GM18519 (cell line): ENCODE results near the gene INPPL1.
"Not testable (repeated sequence)": the region's sequence is repeated elsewhere in the genome, so short reads cannot be mapped to it uniquely, and the experiment has no call there.

Source experiments
- ATAC-seq: cut with Tn5 transposase; IDR thresholded peaks from one replicate; pipeline ENCODE4 v1.9.1; 2021; ENCODE audit warnings: mild to moderate bottlenecking, moderate library complexity; ENCODE audit not compliant: unreplicated experiment, low FRiP score

INPPL1 gene, protein sequence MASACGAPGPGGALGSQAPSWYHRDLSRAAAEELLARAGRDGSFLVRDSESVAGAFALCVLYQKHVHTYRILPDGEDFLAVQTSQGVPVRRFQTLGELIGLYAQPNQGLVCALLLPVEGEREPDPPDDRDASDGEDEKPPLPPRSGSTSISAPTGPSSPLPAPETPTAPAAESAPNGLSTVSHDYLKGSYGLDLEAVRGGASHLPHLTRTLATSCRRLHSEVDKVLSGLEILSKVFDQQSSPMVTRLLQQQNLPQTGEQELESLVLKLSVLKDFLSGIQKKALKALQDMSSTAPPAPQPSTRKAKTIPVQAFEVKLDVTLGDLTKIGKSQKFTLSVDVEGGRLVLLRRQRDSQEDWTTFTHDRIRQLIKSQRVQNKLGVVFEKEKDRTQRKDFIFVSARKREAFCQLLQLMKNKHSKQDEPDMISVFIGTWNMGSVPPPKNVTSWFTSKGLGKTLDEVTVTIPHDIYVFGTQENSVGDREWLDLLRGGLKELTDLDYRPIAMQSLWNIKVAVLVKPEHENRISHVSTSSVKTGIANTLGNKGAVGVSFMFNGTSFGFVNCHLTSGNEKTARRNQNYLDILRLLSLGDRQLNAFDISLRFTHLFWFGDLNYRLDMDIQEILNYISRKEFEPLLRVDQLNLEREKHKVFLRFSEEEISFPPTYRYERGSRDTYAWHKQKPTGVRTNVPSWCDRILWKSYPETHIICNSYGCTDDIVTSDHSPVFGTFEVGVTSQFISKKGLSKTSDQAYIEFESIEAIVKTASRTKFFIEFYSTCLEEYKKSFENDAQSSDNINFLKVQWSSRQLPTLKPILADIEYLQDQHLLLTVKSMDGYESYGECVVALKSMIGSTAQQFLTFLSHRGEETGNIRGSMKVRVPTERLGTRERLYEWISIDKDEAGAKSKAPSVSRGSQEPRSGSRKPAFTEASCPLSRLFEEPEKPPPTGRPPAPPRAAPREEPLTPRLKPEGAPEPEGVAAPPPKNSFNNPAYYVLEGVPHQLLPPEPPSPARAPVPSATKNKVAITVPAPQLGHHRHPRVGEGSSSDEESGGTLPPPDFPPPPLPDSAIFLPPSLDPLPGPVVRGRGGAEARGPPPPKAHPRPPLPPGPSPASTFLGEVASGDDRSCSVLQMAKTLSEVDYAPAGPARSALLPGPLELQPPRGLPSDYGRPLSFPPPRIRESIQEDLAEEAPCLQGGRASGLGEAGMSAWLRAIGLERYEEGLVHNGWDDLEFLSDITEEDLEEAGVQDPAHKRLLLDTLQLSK

DNA sequence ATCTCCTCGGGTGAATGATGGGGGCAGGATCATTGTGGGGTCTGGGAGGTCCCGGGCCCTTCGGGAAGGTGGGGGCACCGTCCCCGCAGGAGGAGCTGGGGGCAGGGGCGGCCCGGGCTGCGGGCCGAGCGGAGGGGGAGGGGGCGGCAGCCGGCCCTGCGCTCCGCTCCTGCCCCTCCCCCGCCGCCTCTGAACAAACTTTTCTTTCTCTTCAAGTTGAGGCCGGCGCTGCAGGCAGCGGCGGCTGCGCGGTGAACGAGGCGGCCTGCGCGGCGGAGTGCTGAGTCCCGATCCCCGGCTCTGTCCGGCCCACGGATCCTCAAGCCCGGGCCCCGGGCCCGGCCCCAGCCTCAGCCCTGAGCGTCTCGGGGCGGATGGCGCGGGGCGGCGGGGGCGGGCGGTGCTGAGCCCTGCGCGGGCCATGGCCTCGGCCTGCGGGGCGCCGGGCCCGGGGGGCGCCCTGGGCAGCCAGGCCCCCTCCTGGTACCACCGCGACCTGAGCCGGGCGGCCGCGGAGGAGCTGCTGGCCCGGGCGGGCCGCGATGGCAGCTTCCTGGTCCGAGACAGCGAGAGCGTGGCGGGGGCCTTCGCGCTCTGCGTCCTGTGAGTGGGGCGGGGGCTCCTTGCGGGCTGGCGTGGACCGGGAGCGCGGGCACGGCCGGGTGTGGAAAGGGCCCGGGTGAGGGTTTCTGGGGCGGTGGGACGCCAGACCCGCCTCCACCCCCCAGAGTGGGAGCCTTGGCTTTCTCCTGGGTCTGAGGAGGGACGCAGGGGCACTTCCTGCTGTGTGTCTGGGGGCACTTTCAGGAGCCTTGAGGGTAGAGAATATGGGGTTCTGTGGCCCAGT, at the start of gene INPPL1:
Gene INPPL1 (plus strand): TSS at position 204 of the 847 bp plus-strand sequence. CDS start 218 bp downstream, at position 422.
- no peak for ATAC-seq

GRCh38 chr11:72177656-72178055, 46.9 kb upstream of the INPPL1 start:
- ATAC-seq = no peak

- ATAC-seq = no peak
Observed at GRCh38 chr11:72179049-72179803, 45.3 kb upstream of the INPPL1 start.

DNA sequence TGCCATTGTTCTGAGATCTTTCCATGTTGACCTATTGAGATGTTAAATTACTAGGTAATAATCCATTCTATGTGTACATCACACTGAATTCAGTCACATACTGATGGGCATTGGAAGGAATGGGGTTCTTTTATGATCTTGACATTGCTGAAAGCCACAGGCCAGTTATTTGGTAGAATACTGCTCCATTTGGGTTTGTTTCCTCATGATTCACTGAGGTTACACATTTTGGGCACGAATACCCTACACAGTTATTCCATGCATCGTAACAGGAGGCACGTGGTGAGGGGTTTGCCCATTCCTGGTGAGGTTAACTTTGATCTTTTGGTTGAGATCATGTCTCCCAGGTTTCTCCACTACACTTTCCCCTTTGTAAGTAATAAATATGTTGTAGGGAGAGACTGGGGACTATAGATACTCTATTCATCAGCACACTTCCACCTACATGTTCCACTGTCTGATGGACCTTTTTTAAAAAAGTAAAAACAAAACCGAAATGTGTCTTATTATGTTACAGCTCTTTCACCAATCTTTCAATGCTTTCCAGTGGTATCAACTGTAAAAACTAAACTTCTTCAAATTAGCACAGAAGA, 44.7 kb upstream of the INPPL1 start:
- no peak for ATAC-seq

DNA sequence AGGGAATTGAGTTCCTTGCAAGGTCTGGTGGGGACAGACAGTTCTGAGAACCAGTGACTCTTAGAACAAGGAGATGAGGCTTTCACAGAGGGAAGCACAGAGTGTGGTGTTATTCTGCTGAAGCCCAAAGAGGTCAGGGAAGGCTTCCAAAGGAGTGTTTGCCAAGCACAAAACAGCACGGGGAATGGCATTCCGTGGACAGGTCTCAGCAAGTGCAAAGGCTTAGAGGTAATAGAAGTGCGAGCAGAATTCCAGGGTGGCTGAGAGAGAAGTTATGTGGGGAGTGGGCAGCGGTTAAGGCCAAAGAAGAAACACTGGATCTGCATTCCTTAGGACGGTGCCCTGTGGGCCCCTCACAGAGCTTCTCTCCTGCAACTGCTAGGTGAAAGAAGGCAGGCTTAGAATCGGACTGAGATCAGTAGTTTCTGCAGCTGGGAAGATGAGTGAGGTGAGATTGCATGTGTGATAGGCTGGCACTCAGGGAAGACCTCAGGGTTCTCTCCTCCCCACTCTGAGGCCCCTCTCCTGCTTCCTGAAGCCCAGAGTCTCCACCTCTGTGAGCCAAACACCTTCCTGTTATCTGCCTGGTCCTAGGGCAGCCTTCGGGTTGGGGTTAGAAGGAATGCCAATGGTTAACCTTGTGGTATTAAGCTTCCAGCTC, 43.5 kb upstream of the INPPL1 start:
- not testable (repeated sequence) for ATAC-seq

- ATAC-seq = not testable (repeated sequence)
Observed at GRCh38 chr11:72181553-72181958, 43.0 kb upstream of the INPPL1 start.

GRCh38 chr11:72188267-72188666, 36.3 kb upstream of the INPPL1 start:
- no peak for ATAC-seq

- ATAC-seq = no peak
Observed at GRCh38 chr11:72189455-72190250, 34.9 kb upstream of the INPPL1 start.

DNA sequence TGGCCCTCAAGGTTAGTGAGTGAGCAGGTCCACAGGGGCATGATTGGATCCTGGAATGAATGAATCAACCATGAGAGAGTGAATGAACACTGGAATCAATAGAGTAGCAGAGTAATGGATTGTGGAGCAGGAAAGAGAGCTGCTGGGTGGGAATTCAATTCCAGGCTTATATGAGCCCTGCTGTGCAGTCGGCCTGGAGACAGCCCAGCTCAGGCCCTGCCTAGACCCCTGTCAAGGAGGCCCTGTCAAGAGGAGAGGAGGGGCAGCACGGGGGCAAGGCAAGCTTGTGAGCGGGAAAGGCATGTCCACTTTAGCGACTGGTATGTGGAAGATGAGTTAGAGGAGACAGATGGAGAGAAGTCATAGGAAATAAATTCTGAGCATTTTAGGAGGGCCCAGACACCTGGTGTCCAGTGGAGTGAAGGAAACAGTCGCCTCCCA, 33.9 kb upstream of the INPPL1 start:
- no peak for ATAC-seq

DNA sequence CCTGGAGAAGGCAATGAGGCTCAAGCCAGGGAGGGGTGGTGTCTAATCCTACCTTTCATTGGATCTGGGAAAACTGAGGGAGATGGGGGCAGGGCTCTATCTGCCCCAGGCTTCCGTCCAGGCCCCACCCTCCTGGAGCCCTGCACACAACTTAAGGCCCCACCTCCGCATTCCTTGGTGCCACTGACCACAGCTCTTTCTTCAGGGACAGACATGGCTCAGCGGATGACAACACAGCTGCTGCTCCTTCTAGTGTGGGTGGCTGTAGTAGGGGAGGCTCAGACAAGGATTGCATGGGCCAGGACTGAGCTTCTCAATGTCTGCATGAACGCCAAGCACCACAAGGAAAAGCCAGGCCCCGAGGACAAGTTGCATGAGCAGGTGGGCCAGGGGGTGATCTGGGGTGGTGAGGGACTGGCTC, 32.6 kb upstream of the INPPL1 start, which contains the start of gene FOLR1:
Gene FOLR1 (plus strand): TSS at position 180 of the 421 bp plus-strand sequence. CDS start 34 bp downstream, at position 214.
- ATAC-seq = no peak

DNA sequence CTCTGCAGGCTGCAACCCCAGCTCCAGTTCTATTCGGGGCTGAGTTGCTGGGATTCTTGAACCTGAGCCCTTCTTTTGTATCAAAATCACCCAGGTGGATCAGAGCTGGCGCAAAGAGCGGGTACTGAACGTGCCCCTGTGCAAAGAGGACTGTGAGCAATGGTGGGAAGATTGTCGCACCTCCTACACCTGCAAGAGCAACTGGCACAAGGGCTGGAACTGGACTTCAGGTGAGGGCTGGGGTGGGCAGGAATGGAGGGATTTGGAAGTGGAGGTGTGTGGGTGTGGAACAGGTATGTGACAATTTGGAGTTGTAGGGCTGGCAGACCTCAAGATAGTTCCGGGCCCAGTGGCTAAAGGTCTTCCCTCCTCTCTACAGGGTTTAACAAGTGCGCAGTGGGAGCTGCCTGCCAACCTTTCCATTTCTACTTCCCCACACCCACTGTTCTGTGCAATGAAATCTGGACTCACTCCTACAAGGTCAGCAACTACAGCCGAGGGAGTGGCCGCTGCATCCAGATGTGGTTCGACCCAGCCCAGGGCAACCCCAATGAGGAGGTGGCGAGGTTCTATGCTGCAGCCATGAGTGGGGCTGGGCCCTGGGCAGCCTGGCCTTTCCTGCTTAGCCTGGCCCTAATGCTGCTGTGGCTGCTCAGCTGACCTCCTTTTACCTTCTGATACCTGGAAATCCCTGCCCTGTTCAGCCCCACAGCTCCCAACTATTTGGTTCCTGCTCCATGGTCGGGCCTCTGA, 28.9 kb upstream of the INPPL1 start:
- ATAC-seq = no peak

DNA sequence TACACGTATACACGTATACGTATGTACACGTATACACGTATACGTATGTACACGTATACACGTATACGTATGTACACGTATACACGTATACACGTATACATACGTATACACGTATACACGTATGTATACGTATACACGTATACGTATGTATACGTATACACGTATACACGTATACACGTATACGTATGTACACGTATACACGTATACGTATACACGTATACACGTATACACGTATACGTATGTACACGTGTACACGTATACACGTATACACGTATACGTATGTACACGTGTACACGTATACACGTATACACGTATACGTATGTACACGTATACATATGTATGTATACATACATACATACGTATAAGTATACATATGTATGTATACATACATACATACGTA, 23.1 kb upstream of the INPPL1 start:
- not testable (repeated sequence) for ATAC-seq

DNA sequence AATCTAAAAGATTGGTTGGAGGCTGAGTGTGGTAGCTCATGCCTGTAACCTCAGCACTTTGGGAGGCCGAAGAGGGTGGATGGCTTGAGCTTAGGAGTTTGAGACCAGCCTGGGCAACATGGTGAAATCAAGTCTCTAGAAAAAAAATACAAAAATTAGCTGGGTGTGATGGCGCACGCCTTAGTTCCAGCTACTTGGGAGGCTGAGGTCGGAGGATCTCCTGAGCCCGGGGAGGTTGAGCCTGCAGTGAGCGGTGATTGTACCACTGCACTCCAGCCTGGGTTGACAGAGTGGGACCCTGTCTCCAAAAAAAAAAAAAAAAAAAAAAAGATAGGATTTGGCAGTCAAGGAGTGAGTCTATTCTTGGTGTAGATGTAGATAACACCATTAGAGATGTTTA, 22.0 kb upstream of the INPPL1 start:
- no peak for ATAC-seq

- ATAC-seq = no peak
Observed at GRCh38 chr11:72203163-72203562, 21.4 kb upstream of the INPPL1 start.

DNA sequence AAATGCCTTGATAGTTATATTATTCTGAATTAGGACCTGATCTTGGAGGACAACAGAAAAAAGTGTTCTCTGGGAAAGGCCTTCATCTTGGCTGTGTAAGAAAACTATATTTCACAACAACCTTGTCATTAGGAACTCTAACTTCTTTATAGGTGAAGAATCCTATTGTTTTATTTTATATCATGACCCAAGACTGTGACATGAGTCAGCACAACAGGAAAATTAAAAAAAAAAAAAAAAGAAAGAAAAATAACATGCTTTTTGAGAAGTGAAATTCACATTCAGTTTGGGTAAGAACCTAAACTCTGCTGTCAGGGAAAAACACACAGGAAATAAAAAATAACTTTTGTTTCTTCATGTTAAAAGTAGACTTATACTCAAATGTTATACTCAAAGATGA, 19.7 kb upstream of the INPPL1 start:
- ATAC-seq = no peak

DNA sequence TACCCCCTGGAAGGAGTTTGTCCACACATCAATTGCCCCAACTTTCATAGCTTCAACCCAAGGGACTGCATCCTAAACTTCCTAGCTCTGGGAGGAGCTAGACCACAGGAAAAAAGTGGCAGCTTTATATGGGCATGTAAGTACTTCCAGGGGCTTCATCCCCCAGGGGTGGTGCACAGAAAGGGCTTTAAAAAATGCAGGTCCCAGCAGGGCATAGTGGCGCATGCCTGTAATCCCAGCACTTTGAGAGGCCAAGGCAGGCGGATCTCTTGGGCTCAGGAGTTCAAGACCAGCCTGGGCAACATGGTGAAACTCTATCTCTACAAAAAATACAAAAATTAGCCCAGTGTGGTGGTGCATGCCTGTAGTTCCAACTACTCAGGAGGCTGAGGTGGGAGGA, 17.8 kb upstream of the INPPL1 start:
- ATAC-seq = not testable (repeated sequence)
